ENCODE measurements around the gene LRCOL1.

DNA sequence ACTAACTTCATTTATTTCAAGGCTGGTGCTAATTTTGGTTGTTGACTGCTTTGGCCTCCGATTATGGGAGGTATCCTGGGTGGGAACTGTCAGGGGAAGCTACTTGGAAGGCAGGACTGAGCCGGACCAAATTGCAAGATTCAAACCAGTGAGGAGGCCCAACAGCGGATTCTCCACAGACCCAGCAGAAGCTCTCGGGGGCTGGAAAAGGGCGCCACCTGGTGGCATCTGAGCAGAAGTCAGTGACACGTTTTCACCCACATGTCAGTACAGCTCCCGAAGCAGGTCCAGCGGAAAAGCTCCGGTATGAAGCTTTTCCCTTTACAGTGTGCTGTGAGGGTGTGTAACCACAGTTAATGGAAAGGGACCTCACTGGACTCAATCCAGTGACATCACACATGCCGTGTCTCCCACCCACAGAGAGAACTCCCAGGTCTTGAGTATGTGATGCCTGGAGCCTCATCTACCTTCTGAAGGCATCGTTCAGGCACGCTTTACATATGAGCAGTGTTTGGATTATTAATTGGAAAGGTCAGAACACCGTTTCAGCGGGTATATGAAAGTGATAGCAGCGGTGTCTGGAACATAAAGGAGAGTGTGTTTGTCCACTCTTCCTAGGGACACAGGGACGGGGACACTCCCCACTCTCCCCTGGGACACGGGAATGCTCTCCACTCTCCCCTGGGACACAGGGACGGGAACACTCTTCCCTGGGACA is 4.6 kb upstream of the LRCOL1 start:
- no peak for TF ChIP-seq POLR2A (IDR thresholded peaks at IDR 0.05)
- TF ChIP-seq, protein P1, sequence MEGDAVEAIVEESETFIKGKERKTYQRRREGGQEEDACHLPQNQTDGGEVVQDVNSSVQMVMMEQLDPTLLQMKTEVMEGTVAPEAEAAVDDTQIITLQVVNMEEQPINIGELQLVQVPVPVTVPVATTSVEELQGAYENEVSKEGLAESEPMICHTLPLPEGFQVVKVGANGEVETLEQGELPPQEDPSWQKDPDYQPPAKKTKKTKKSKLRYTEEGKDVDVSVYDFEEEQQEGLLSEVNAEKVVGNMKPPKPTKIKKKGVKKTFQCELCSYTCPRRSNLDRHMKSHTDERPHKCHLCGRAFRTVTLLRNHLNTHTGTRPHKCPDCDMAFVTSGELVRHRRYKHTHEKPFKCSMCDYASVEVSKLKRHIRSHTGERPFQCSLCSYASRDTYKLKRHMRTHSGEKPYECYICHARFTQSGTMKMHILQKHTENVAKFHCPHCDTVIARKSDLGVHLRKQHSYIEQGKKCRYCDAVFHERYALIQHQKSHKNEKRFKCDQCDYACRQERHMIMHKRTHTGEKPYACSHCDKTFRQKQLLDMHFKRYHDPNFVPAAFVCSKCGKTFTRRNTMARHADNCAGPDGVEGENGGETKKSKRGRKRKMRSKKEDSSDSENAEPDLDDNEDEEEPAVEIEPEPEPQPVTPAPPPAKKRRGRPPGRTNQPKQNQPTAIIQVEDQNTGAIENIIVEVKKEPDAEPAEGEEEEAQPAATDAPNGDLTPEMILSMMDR (IDR thresholded peaks at IDR 0.05) = peak; percentile 84 to 92 (median 90)
